BE2C (cell line): Measurements from ENCODE around the gene ERC1.
"Not testable (repeated sequence)": the region's sequence is repeated elsewhere in the genome, so short reads cannot be mapped to it uniquely, and the experiment has no call there.

Experiments used
- DNase-seq: peaks from one replicate; pipeline ENCODE4 v3.0.0-alpha.2; 2020
- H3K27me3 ChIP-seq: fragments of 250-450 bp; sonication (Bioruptor Pico); 2 replicates; pipeline ENCODE4 v1.5.1; 2020; ENCODE audit warnings: mild to moderate bottlenecking
- H3K36me3 ChIP-seq: fragments of 250-450 bp; sonication (Bioruptor Pico); 2 replicates; pipeline ENCODE4 v1.5.1; 2020; ENCODE audit warnings: mild to moderate bottlenecking
- H3K4me1 ChIP-seq: fragments of 250-450 bp; sonication (Bioruptor Pico); 2 replicates; pipeline ENCODE4 v1.5.1; 2020
- H3K4me3 ChIP-seq: 2 replicates; pipeline ENCODE4 v1.5.1; 2011; ENCODE audit warnings: low read depth, low read length
- H3K9me3 ChIP-seq: fragments of 250-450 bp; sonication (Bioruptor Pico); 2 replicates; pipeline ENCODE4 v1.5.1; 2020
- TF ChIP-seq, protein P1 (sequence below): IDR thresholded peaks from 2 replicates; pipeline ENCODE4 v1.5.1; 2012; ENCODE audit warnings: mild to moderate bottlenecking, low read depth, low read length

ERC1 gene

DNA sequence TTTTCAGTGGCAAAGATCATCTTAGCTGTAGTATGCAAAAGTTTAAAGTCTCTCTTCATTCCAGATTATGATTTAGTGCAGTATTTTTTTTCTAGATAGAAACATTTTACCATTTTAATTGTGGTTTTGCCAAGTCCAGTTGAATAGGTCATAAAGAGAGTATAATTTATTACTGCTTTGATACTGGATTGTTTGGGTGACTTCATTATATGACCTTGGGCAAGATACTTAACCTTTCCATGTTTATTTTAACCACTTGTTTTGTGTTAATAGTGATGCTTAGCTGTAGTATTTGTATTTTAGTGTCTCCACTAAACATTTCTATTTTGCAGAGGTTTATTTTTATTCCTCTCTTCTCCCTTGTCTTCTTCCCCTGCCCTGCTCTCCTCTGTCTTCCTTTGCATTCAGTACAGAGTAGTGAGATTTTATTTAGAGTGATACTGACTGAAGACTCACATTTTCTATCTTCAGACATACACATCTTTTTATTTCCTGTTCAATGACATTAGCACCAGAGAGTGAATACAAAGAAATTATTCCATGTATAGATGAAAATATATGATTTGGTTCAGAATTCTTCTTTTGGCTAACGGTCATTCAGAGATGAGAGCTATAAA is 215.2 kb downstream of the ERC1 start:
- no peaks in the 10 kb centered on the region for H3K9me3 ChIP-seq
- no peaks in the 10 kb centered on the region for H3K36me3 ChIP-seq
- no peaks in the 10 kb centered on the region for H3K27me3 ChIP-seq
- peaks cover 10% of the 10 kb centered on the region for H3K4me1 ChIP-seq
- H3K4me3 ChIP-seq: no peak overlapping the region
- no peak for DNase-seq
- TF ChIP-seq, protein P1, sequence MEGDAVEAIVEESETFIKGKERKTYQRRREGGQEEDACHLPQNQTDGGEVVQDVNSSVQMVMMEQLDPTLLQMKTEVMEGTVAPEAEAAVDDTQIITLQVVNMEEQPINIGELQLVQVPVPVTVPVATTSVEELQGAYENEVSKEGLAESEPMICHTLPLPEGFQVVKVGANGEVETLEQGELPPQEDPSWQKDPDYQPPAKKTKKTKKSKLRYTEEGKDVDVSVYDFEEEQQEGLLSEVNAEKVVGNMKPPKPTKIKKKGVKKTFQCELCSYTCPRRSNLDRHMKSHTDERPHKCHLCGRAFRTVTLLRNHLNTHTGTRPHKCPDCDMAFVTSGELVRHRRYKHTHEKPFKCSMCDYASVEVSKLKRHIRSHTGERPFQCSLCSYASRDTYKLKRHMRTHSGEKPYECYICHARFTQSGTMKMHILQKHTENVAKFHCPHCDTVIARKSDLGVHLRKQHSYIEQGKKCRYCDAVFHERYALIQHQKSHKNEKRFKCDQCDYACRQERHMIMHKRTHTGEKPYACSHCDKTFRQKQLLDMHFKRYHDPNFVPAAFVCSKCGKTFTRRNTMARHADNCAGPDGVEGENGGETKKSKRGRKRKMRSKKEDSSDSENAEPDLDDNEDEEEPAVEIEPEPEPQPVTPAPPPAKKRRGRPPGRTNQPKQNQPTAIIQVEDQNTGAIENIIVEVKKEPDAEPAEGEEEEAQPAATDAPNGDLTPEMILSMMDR: no peak

DNA sequence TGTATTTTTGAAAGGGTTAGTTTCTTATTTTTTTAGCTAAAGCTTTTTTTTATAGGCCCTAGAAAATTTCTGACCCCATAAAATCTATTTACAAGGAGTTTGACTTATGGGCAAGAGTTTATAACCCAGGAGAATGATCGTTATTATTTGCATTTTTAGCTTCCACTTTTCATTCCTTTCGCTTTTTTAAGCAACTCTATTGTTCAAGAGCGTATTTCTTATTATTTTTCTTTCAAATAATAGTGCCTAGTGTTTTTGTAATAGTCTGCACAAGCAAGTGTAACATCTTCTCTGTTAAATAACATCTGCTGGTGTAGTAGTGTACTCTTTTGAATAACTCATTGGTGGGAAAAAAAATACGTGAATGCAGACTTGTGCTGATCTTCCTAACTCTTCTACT is 216.3 kb downstream of the ERC1 start:
- H3K27me3 ChIP-seq: no peaks in the 10 kb centered on the region
- H3K9me3 ChIP-seq: no peaks in the 10 kb centered on the region
- H3K4me3 ChIP-seq: no peak overlapping the region
- no peaks in the 10 kb centered on the region for H3K4me1 ChIP-seq
- H3K36me3 ChIP-seq: no peaks in the 10 kb centered on the region
- no peak for DNase-seq
- TF ChIP-seq, protein P1: no peak

GRCh38 chr12:1208719-1209118 is 217.7 kb downstream of the ERC1 start:
- not testable (repeated sequence) for H3K4me1 ChIP-seq, H3K4me3 ChIP-seq, H3K27me3 ChIP-seq, H3K9me3 ChIP-seq, DNase-seq, H3K36me3 ChIP-seq

DNA sequence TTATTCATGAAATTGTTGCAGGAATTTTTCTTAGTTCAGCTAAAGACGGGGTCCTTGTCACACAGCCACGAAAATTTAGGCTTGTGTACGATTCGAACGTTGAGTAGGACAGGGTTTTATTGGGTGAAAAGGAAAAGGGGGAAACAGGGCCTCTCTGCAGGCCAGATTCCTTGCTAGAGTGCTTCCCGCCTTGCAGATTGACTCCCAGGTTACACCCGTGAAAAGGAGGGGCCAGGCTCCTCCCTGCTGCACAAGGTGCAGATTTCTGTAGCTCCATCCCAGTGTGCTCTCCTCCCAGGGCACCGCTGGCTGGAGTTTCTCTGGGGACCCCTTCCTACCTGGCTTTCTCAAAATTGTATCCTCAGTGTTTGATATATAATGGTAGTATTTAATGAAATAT is 221.5 kb downstream of the ERC1 start:
- Histone ChIP-seq H3K27me3 (no peaks in the 10 kb centered on the region), H3K36me3 (no peaks in the 10 kb centered on the region), H3K4me1 (peaks cover 13% of the 10 kb centered on the region), H3K4me3 (no peak overlapping the region), H3K9me3 (no peaks in the 10 kb centered on the region)
- DNase-seq: no peak
- TF ChIP-seq, protein P1: no peak

GRCh38 chr12:1213205-1213604 is 222.2 kb downstream of the ERC1 start:
- no peaks in the 10 kb centered on the region for H3K9me3 ChIP-seq
- H3K4me1 ChIP-seq: peaks cover 20% of the 10 kb centered on the region
- no peak for DNase-seq
- H3K4me3 ChIP-seq: no peak overlapping the region
- H3K36me3 ChIP-seq: no peaks in the 10 kb centered on the region
- TF ChIP-seq, protein P1: no peak
- no peaks in the 10 kb centered on the region for H3K27me3 ChIP-seq

- Histone ChIP-seq H3K4me1 (peaks cover 21% of the 10 kb centered on the region), H3K9me3 (no peaks in the 10 kb centered on the region), H3K36me3 (no peaks in the 10 kb centered on the region), H3K4me3 (no peak overlapping the region), H3K27me3 (no peaks in the 10 kb centered on the region)
- DNase-seq: no peak
- TF ChIP-seq, protein P1: no peak
These were observed 222.7 kb downstream of the ERC1 start for GRCh38 chr12:1213618-1214205.
